Astrocyte of the cerebellum (primary cell): ENCODE results near the gene IGF2.

Experiments
- DNase-seq: peaks from one replicate; pipeline ENCODE4 v3.0.0-alpha.2; 2011; ENCODE audit warnings: low read depth
- H3K4me3 ChIP-seq: 2 replicates; pipeline ENCODE4 v1.5.1; 2011; ENCODE audit warnings: mild to moderate bottlenecking, low read depth, low read length, moderate library complexity
- CTCF ChIP-seq: IDR thresholded peaks from 2 replicates; pipeline ENCODE4 v1.5.1; 2012; ENCODE audit warnings: low read length, low read depth, moderate library complexity, mild to moderate bottlenecking; ENCODE audit errors: missing control alignments
- in situ Hi-C: cut with HindIII; loops from 2 replicates; pipeline ENCODE4 v1.10.0; 2017; ENCODE audit warnings: low sequenced_read_pairs

IGF2 gene

DNA sequence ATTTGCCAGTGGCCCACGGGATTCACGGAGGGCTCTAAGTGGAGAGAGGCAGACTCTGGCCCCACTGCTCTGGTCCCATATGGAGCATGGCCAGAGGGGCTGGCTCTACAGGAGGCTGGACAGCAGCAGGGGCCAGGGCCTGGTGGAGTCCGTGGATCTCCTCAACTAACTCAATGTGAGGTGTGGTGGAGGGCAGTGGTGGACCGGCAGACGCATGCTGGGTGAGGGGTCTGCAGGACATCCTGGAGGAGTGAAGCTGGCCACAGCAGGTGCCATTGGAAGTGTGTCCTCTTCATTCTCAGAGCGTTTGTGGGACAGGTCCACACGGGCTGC lies 15.6 kb downstream of the IGF2 start:
- no peak for TF ChIP-seq CTCF
- no peak for DNase-seq
- in situ Hi-C loops, result no loop called here
- no peak overlapping the region for H3K4me3 ChIP-seq

- no peak overlapping the region for H3K4me3 ChIP-seq
Measured at GRCh38 chr11:2122907-2123627, 16.1 kb downstream of the IGF2 start.

GRCh38 chr11:2122222-2122906 lies 16.8 kb downstream of the IGF2 start:
- TF ChIP-seq CTCF, result no peak
- peak; percentile 62 for DNase-seq
- no peak overlapping the region for H3K4me3 ChIP-seq
- in situ Hi-C loops, result no loop called here

More at GRCh38 chr11:2122907-2123627, 16.1 kb downstream of the IGF2 start:
- in situ Hi-C loops, result no loop called here
- DNase-seq, result no peak
- TF ChIP-seq CTCF, result no peak

DNA sequence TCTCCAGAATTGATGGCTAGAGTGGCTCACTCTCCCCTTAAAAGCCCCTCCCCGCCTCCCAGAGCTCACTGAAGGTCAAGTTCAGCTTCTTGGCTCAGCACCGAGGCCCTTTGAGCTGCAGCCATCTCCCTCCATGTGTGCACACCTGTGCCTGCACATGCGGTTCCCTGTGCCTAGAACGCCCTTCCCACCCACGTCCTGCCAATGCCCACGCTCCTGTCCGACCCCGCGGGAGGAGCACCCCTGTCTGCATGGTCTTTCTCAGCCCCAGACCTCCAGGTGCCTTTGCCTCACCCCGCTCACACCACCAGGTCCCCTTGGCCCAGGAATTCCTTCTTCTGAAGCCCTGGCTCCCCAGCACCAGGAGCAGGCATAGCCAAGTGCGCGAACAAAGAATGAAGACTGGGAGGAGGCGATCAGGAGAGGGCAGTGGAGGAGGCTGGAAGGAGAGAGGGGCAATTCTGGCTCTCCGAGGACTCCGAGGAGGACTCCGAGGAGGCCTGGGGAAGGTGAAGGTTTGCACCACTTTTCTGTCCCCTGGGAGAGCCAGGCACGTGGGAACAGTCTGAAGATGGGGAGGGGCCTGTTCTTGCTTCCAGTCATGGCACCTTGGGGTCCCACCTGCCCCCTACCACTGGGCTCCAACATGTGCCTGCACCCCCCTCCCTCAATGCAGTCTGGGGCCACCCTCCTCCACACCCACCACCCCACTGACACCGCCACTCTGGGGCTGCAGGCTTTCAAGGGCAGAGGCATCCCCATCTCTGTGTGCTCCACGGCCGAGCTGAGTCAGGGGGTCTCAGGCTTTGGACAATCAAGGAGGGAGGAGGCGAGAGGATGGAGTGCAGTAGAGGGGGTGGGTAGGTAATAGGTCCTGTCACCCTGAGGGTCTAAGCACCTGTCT lies 17.7 kb downstream of the IGF2 start:
- no peak for TF ChIP-seq CTCF
- in situ Hi-C loops, result no loop called here
- no peak overlapping the region for H3K4me3 ChIP-seq
- no peak for DNase-seq

- TF ChIP-seq CTCF, result no peak
- in situ Hi-C loops, result no loop called here
- no peak for DNase-seq
- no peak overlapping the region for H3K4me3 ChIP-seq
Measured at GRCh38 chr11:2120359-2121100, 18.7 kb downstream of the IGF2 start.

GRCh38 chr11:2118677-2119076 lies 20.5 kb downstream of the IGF2 start:
- TF ChIP-seq CTCF, result no peak
- in situ Hi-C loops, result no loop called here

More at GRCh38 chr11:2118677-2119076, 20.5 kb downstream of the IGF2 start:
- H3K4me3 ChIP-seq, result no peak overlapping the region
- no peak for DNase-seq
